Stimulated activated CD8-positive, alpha-beta memory T cell treated with anti-CD3 and anti-CD28 coated beads, Interleukin-7, amount 100 ng/mL, for 1 hour (primary cell): ENCODE data around the gene TDRD9.
A peak's percentile ranks its signal among the peaks of the same experiment; 100 is the strongest.

Experiments used
- DNase-seq, 2 donors: peaks; one replicate each; pipeline ENCODE4 v3.0.0-alpha.2; 2020; ENCODE audit warnings: low read depth in 2 of 2

The TDRD9 gene

GRCh38 chr14:104075530-104076151 is 147.4 kb downstream of the TDRD9 start:
- no peak for DNase-seq

GRCh38 chr14:104076743-104077142 is 148.5 kb downstream of the TDRD9 start:
- no peak for DNase-seq

- peak; percentile 59 to 73 for DNase-seq
Observed at GRCh38 chr14:104078031-104078455, 149.8 kb downstream of the TDRD9 start.

- no peak for DNase-seq
Observed at GRCh38 chr14:104080376-104081260, 152.4 kb downstream of the TDRD9 start.

GRCh38 chr14:104081261-104081835 is 153.1 kb downstream of the TDRD9 start:
- DNase-seq, result no peak

- no peak for DNase-seq
Observed at GRCh38 chr14:104081951-104082464, 153.8 kb downstream of the TDRD9 start.

- no peak for DNase-seq
Observed at GRCh38 chr14:104082807-104083206, 154.6 kb downstream of the TDRD9 start.

- DNase-seq, result no peak
Observed at GRCh38 chr14:104084251-104085002, 156.2 kb downstream of the TDRD9 start.

GRCh38 chr14:104085032-104085888 is 157.0 kb downstream of the TDRD9 start, which contains the start of gene ASPG:
Gene ASPG (plus strand): TSS chr14:104085700. CDS start chr14:104085771, 71 bp downstream.
- DNase-seq, result no peak

- no peak for DNase-seq
Observed at GRCh38 chr14:104085889-104086201, 157.6 kb downstream of the TDRD9 start.

GRCh38 chr14:104086210-104086660 is 158.0 kb downstream of the TDRD9 start:
- no peak for DNase-seq

- no peak for DNase-seq
Observed at GRCh38 chr14:104086661-104087461, 158.6 kb downstream of the TDRD9 start.

- no peak for DNase-seq
Observed at GRCh38 chr14:104087505-104087904, 159.2 kb downstream of the TDRD9 start.

- DNase-seq, result no peak
Observed at GRCh38 chr14:104087981-104088850, 160.0 kb downstream of the TDRD9 start.

GRCh38 chr14:104090071-104090748 is 162.0 kb downstream of the TDRD9 start:
- DNase-seq, result no peak

GRCh38 chr14:104091061-104091926 is 163.0 kb downstream of the TDRD9 start:
- no peak for DNase-seq
